Lower lobe of right lung (tissue), 2 donors: Measurements from ENCODE around the gene TMEM92. TPM values are rescaled to one million over a fixed set of nuclear protein-coding genes. Genes with fewer than 3 reads are reported as not detected.

Source experiments
- ATAC-seq, 2 donors: fragments of 200-7000 bp; cut with Tn5 transposase; one replicate each; pipeline ENCODE4 v1.9.1; 2020 to 2022; ENCODE audit warnings: mild to moderate bottlenecking in 2 of 2, moderate library complexity in 2 of 2
- DNase-seq: peaks from one replicate; pipeline ENCODE4 v3.0.0-alpha.2; 2020
- H3K27ac ChIP-seq: fragments of 200-600 bp; one replicate; pipeline ENCODE4 v1.8.0; 2022
- H3K27me3 ChIP-seq: fragments of 200-600 bp; one replicate; pipeline ENCODE4 v1.8.0; 2022; ENCODE audit warnings: low read depth
- H3K36me3 ChIP-seq: fragments of 200-600 bp; one replicate; pipeline ENCODE4 v1.8.0; 2022; ENCODE audit warnings: mild to moderate bottlenecking
- H3K4me1 ChIP-seq: fragments of 200-600 bp; one replicate; pipeline ENCODE4 v1.8.0; 2022
- H3K4me3 ChIP-seq: fragments of 200-600 bp; one replicate; pipeline ENCODE4 v1.8.0; 2022; ENCODE audit warnings: mild to moderate bottlenecking
- H3K9me3 ChIP-seq: fragments of 200-600 bp; one replicate; pipeline ENCODE4 v1.8.0; 2022
- intact Hi-C: fragments of 100-400 bp; cut with DNase I; formaldehyde crosslinking; loops from one replicate; pipeline ENCODE4 v1.11.0; 2022
- total RNA-seq: library from RNA; stranded (reverse); fragmentation: NEBNext Ultra II Directional; extraction: Animal tissue kit (Norgen Biotek cat#: 25700); gene quantifications from one replicate; pipeline ENCODE4 v1.2.1, GENCODE V29; 2021
- TF ChIP-seq, protein P1 (sequence below): fragments of 200-600 bp; IDR thresholded peaks from one replicate; pipeline ENCODE4 v1.8.0; 2022; ENCODE audit warnings: antibody characterized with exemption, mild to moderate bottlenecking
- donor health status: DM: no; HTN: yes; CAD: no; lungs with severe emphysema.

TMEM92 gene
- total RNA-seq, 1 donor from 2014 or later: 9.2 TPM

DNA sequence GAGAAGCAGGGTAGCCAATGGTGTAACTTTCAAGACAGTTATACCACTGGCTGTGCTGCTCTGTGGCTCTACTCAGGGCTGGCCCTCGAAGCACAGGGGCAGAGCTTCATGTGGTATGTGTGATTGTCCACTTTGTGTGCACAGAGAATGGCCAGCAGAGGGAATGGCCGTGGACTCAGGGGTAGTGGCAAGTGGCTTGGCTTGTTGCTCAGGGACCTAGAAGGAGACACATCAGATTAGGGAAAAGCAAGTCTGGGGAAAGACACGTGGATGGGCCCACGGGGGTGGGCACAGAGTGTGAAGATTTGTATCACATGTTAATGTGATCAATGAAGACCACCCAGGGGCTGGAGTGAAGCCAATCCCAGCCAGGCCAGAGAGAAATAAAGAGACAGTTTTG is 51.6 kb downstream of the TMEM92 start:
- intact Hi-C loops: no loop called here
- ATAC-seq: no peak
- H3K27me3 ChIP-seq: no peaks in the 10 kb centered on the region
- H3K4me1 ChIP-seq: no peaks in the 10 kb centered on the region
- no peak overlapping the region for H3K27ac ChIP-seq
- no peaks in the 10 kb centered on the region for H3K9me3 ChIP-seq
- TF ChIP-seq, protein P1, sequence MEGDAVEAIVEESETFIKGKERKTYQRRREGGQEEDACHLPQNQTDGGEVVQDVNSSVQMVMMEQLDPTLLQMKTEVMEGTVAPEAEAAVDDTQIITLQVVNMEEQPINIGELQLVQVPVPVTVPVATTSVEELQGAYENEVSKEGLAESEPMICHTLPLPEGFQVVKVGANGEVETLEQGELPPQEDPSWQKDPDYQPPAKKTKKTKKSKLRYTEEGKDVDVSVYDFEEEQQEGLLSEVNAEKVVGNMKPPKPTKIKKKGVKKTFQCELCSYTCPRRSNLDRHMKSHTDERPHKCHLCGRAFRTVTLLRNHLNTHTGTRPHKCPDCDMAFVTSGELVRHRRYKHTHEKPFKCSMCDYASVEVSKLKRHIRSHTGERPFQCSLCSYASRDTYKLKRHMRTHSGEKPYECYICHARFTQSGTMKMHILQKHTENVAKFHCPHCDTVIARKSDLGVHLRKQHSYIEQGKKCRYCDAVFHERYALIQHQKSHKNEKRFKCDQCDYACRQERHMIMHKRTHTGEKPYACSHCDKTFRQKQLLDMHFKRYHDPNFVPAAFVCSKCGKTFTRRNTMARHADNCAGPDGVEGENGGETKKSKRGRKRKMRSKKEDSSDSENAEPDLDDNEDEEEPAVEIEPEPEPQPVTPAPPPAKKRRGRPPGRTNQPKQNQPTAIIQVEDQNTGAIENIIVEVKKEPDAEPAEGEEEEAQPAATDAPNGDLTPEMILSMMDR: no peak
- H3K36me3 ChIP-seq: no peaks in the 10 kb centered on the region
- no peak overlapping the region for H3K4me3 ChIP-seq
- no peak for DNase-seq

DNA sequence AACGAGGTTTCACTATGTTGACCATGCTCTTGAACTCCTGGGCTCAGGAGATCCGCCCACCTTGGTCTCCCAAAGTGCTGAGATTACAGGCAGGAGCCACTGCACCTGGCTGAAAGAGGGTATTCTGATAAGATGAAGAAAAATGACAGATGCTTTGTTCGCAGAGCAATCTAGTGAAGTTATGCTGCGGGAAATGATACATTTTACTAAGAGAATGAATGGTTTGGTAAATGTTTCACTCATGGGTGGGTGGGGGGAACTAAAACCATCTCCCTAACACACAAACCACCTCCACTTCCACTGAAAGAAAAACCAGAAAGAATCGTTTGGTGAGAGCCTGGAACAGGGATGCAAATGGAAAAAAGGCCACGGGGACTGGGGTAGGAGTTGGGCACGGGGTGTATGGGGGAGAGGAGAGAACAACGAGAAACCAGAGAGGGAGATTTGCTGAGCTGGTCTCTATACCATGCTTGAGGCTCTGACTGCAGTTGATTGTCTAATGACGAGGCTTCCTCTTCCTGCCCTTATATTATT is 52.6 kb downstream of the TMEM92 start:
- intact Hi-C loops: no loop called here
- Histone ChIP-seq H3K4me1 (no peaks in the 10 kb centered on the region), H3K27me3 (no peaks in the 10 kb centered on the region), H3K4me3 (no peak overlapping the region), H3K9me3 (no peaks in the 10 kb centered on the region), H3K36me3 (no peaks in the 10 kb centered on the region), H3K27ac (no peak overlapping the region)
- ATAC-seq (no peak), DNase-seq (no peak)
- TF ChIP-seq, protein P1: no peak

DNA sequence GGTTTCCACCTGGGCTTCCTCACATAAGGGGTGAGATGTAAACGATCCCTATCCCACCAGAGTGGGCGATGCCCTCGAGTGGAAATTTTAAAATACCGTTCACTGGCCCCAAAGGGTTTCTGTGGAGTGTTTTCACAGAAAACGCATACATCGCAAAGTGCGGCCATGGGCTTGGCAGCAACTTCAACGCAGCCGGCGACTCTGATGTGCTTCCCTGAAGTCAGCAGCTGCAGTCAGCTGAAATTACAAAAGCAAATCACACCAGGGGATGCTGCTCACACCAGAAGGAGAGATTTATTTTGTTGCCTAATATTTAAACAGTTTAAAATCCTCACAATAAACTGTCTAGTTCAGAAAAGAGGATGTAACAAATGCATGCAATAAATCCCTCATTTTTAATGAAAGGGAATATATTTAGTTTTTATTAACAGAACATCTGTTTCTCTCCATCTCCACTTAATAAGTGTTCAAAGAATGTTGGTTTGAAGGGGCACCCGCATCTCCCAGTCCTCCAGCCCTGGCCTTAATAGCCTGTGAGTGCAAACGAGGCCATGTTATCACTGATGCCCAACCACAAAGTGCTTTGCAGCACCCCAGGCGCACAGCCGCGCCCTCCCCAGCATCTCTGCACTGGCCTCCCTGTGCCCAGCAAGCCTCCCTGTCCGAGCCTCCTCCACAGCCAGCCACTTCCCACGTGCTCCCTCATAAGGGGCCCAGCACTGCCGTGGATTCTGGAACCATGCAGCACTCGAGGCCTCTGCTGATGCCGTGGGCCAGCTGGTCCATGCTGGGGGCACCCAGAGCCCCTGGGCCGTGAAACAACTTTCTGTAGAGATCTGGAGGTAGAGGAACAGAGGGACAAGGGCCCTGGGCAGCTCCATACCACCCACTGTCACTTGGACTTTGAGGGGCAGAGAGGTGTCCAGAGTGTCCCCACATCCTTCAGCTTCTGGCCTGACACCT is 54.4 kb downstream of the TMEM92 start:
- intact Hi-C loops: no loop called here
- no peaks in the 10 kb centered on the region for H3K27me3 ChIP-seq
- H3K27ac ChIP-seq: no peak overlapping the region
- H3K9me3 ChIP-seq: no peaks in the 10 kb centered on the region
- peak in 1 of 2 donors; percentile 11 for ATAC-seq
- no peak for DNase-seq
- H3K4me3 ChIP-seq: no peak overlapping the region
- no peaks in the 10 kb centered on the region for H3K4me1 ChIP-seq
- H3K36me3 ChIP-seq: no peaks in the 10 kb centered on the region
- TF ChIP-seq, protein P1: no peak

DNA sequence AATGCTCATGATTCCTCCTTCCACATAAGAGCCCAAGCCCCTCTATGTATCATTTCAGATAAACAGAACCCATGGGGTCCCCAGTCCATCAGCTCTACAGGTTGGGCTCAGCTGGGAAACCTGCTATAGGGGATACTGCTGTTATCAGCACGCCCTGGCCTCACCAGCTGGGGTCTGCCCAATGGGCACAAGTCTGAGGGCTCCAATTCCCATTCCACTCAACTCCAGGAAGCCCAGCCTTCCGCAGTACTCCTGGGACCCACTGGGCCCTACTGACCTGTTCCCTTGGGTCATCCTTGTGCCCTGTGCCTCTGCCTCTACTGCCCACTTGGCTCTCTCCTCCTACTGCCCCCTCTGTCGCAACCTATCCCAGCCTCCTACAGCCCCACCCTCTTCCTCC is 55.5 kb downstream of the TMEM92 start:
- TF ChIP-seq, protein P1: no peak
- Histone ChIP-seq H3K36me3 (no peaks in the 10 kb centered on the region), H3K9me3 (no peaks in the 10 kb centered on the region), H3K4me3 (no peak overlapping the region), H3K27ac (no peak overlapping the region), H3K27me3 (no peaks in the 10 kb centered on the region), H3K4me1 (no peaks in the 10 kb centered on the region)
- no peak for ATAC-seq
- no peak for DNase-seq
- intact Hi-C loops: no loop called here

DNA sequence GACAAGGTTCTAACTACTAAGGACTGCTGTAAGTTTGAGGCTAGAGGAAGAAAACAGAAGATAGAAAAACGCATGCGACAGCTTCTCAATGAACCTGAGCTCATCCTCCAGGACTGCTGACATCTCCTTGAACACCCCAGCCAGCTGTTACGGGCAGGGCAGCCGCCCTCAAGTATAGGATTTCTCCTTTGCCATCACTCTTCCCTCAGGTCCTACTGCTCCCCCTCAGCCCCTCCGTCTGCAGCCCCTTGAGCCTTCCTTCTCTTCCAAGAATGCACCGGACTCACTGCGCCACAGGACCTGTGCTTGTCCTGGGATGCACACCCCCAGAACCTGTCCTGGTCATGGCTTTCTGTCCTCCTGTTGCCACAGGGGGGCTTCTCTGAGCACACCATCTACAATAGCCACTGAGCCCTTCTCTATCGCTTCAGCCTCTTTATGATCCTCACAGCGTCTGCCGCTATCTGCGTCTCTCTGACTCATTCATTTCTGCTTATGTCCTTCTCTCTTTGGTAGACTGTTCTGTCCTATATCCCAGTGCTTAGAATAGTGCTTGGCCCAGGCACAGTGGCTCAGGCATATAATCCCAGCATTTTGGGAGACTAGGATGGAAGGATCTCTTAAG is 56.0 kb downstream of the TMEM92 start:
- Histone ChIP-seq H3K27me3 (peaks cover 5% of the 10 kb centered on the region), H3K27ac (no peak overlapping the region), H3K4me3 (no peak overlapping the region), H3K4me1 (no peaks in the 10 kb centered on the region), H3K9me3 (no peaks in the 10 kb centered on the region), H3K36me3 (no peaks in the 10 kb centered on the region)
- ATAC-seq (no peak), DNase-seq (no peak)
- intact Hi-C loops: no loop called here
- TF ChIP-seq, protein P1: no peak

Other genes with a start within 250 kb of the TMEM92 start
- 162 TPM for gene ITGA3, start 218.4 kb upstream of the TMEM92 start, total RNA-seq
- gene PDK2, start 179.1 kb upstream of the TMEM92 start, total RNA-seq: 35.7 TPM
- gene SAMD14, start 144.3 kb upstream of the TMEM92 start, total RNA-seq: 9.2 TPM
- 92.6 TPM for gene PPP1R9B, start 123.8 kb upstream of the TMEM92 start, total RNA-seq
- gene SGCA, start 108.5 kb upstream of the TMEM92 start, total RNA-seq: 9.1 TPM
- gene COL1A1, start 72.8 kb upstream of the TMEM92 start, total RNA-seq: 142 TPM
- 19.3 TPM for gene XYLT2, start 71.7 kb downstream of the TMEM92 start, total RNA-seq
- 43.9 TPM for gene MRPL27, start 98.7 kb downstream of the TMEM92 start, total RNA-seq
- gene EME1, start 98.8 kb downstream of the TMEM92 start, total RNA-seq: 1.8 TPM
- 55.5 TPM for gene LRRC59, start 123.1 kb downstream of the TMEM92 start, total RNA-seq
- 70.4 TPM for gene ACSF2, start 151.8 kb downstream of the TMEM92 start, total RNA-seq
- gene CHAD, start 194.4 kb downstream of the TMEM92 start, total RNA-seq: not detected
- gene RSAD1, start 204.4 kb downstream of the TMEM92 start, total RNA-seq: 29.2 TPM
- 3.8 TPM for gene MYCBPAP, start 234.0 kb downstream of the TMEM92 start, total RNA-seq